Heart right ventricle (tissue), 16 donors: ENCODE measurements around the gene SCD5. TPM values are rescaled to one million over a fixed set of nuclear protein-coding genes. Genes with fewer than 3 reads are reported as not detected.

Experiments used
- ATAC-seq, 8 donors: fragments of 200-7000 bp; cut with Tn5 transposase; one replicate each; pipeline ENCODE4 v1.9.1; 2020; ENCODE audit warnings: mild to moderate bottlenecking in 8 of 8, moderate library complexity in 8 of 8, moderate number of reproducible peaks in 1 of 8
- DNase-seq, 2 donors: peaks; one replicate each; pipeline ENCODE4 v3.0.0-alpha.2; 2020
- H3K27ac ChIP-seq, 10 donors: fragments of 200-600 bp; sonication (generic) in 2 of 10; one replicate each; pipeline versions ENCODE4 v1.5.0 to v1.8.0; 2020 to 2022; ENCODE audit warnings: mild to moderate bottlenecking in 3 of 10
- H3K27me3 ChIP-seq, 7 donors: fragments of 200-600 bp; one replicate each; pipeline ENCODE4 v1.8.0; 2021 to 2022; ENCODE audit warnings: mild to moderate bottlenecking in 2 of 7
- H3K36me3 ChIP-seq, 9 donors: fragments of 200-600 bp; sonication (generic) in 1 of 9; one replicate each; pipeline versions ENCODE4 v1.5.0 to v1.8.0; 2020 to 2022; ENCODE audit warnings: mild to moderate bottlenecking in 2 of 9
- H3K4me1 ChIP-seq, 9 donors: fragments of 200-600 bp; sonication (generic) in 1 of 9; one replicate each; pipeline versions ENCODE4 v1.5.0 to v1.8.0; 2020 to 2022; ENCODE audit warnings: mild to moderate bottlenecking in 4 of 9
- H3K4me3 ChIP-seq, 10 donors: fragments of 200-600 bp; sonication (generic) in 2 of 10; one replicate each; pipeline versions ENCODE4 v1.5.0 to v1.8.0; 2020 to 2022; ENCODE audit warnings: mild to moderate bottlenecking in 7 of 10, moderate library complexity in 2 of 10
- H3K9me3 ChIP-seq, 11 donors: fragments of 200-600 bp in 10 of 11; sonication (generic) in 2 of 11; one replicate each; pipeline versions ENCODE4 v1.5.0 to v1.8.0; 2013 to 2022; ENCODE audit warnings: mild to moderate bottlenecking in 2 of 11, control low read depth in 1 of 11, moderate library complexity in 1 of 11
- WGBS, 2 donors: extraction: QIAGEN DNeasy Blood & Tissue Kit; methylation state at CpG; one replicate each; pipeline ENCODE4 v1.1.7; 2013; ENCODE audit warnings: inconsistent platforms in 1 of 2; 5-methylcytosine and 5-hydroxymethylcytosine counted together
- intact Hi-C, 10 donors: fragments of 100-400 bp; cut with DNase I; formaldehyde crosslinking; loops; one replicate each; pipeline versions ENCODE4 v1.11.1 to v1.14.2; 2022
- polyA plus RNA-seq, 2 donors: library from polyadenylated mRNA; stranded (reverse); fragments of 200-250 nt; gene quantifications; one replicate each; pipeline ENCODE4 v1.2.3, GENCODE V29; 2013
- total RNA-seq, 10 donors: library from RNA; stranded (reverse); fragmentation: NEBNext Ultra II Directional in 3 of 10; extraction: Animal tissue kit (Norgen Biotek cat#: 25700) in 3 of 10; gene quantifications; one replicate each; pipeline versions ENCODE4 v1.2.1 to v1.2.4, GENCODE V29; 2021 to 2023
- TF ChIP-seq, protein P1 (sequence below), 9 donors: fragments of 200-600 bp; sonication (generic) in 2 of 9; IDR thresholded peaks; one replicate each; pipeline versions ENCODE4 v1.5.0 to v1.8.0; 2021 to 2022; ENCODE audit warnings: antibody characterized with exemption in 9 of 9, mild to moderate bottlenecking in 5 of 9, moderate library complexity in 1 of 9
- donor health status: Arrhythmogenic right ventricular cardiomyopathy.
- donor health status: ischemic (EF 13 %, LVEDD 7.1; RV severe dilation, severe dysfunction).
- donor health status: healthy with polysubstance abuse.
- donor health status: DM: no; HTN: yes; CAD: no.
- donor health status: DM: no; HTN: no; CAD: no.
- donor health status: ischemic (EF 25% LVEDD 6.9; RV normal size, moderate dysfunction).
- donor health status: ischemic (EF 25% LVEDD 5.7; RV mildly dilated, moderate dysfunction).
- donor health status: healthy.
- donor health status: DM: yes; HTN: yes; CAD: no.
- donor health status: Ischemic cardiomyopathy.
- donor health status: ischemic (EF 35%, LVEDD 5.7; RV mildly dilated, moderate dysfunction).
- donor health status: nonischemic (EF 11% LVEDD 7.7; RV severe dilation, severe dysfunction).
- donor health status: DM: yes; HTN: yes; CAD: no.
- donor health status: PGD.
- donor health status: ischemic (EF 29% LVEDD 5.4; RV normal size, mild dysfunction).
- donor health status: nonischemic (EF 23%, LVEDD 6.1; RV moderate dilation, normal function).

Gene SCD5
- total and polyA plus RNA-seq, 12 donors, result 1.7 to 6.7 (median 3.1) TPM

DNA sequence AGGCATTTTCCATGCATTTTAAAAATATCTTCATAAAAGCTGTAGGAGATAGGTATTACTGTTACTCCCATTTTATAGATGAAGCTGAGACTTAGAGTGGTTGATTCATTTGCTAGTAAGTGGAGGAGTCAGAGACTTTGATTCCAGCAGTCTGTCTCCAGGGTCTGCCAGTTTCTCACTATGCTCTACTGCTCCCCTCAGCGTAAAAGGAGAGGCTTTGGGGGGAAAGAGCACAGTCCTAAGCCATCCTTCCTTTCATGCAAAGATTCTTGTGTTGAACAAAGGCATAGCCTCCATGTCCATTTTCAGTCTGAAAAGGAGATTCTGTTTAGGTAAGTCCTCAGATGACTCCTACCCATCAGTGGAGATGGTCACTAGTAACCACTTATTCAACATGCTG, 119.1 kb downstream of the SCD5 start:
- 76 to 92% methylated on average over 1 of the region's 1 CpG for WGBS, 2 donors
- Histone ChIP-seq H3K27ac (no peak overlapping the region), H3K4me3 (no peak overlapping the region), H3K9me3 (no peaks in the 10 kb centered on the region), H3K27me3 (no peaks in the 10 kb centered on the region), H3K36me3 (peaks cover 0 to 11% (median 0%) of the 10 kb centered on the region in 9 donors), H3K4me1 (no peaks in the 10 kb centered on the region)
- TF ChIP-seq, protein P1, sequence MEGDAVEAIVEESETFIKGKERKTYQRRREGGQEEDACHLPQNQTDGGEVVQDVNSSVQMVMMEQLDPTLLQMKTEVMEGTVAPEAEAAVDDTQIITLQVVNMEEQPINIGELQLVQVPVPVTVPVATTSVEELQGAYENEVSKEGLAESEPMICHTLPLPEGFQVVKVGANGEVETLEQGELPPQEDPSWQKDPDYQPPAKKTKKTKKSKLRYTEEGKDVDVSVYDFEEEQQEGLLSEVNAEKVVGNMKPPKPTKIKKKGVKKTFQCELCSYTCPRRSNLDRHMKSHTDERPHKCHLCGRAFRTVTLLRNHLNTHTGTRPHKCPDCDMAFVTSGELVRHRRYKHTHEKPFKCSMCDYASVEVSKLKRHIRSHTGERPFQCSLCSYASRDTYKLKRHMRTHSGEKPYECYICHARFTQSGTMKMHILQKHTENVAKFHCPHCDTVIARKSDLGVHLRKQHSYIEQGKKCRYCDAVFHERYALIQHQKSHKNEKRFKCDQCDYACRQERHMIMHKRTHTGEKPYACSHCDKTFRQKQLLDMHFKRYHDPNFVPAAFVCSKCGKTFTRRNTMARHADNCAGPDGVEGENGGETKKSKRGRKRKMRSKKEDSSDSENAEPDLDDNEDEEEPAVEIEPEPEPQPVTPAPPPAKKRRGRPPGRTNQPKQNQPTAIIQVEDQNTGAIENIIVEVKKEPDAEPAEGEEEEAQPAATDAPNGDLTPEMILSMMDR (IDR thresholded peaks at IDR 0.05), result no peak
- ATAC-seq (no peak), DNase-seq (no peak)
- intact Hi-C loops, result no loop called here

DNA sequence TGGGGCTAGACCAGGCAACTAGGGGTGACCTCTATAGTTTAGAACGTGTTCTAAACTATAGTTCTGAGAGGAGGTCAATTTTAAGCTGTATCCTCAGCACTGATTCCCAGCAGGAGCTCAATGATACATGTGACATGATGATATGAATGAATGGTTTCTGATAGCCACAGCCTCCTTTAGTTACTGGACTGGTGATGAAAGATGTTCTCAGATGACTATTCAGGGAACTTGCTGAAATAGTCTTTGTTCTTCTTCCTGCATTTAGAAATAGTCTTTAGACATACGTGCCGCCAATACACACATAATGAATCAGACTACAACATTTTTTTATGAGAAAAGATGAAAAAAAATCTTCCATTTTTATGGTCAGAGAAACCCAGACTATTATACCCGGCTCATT, 120.5 kb downstream of the SCD5 start:
- ATAC-seq (no peak), DNase-seq (no peak)
- intact Hi-C loops, result no loop called here
- no peaks in the 10 kb centered on the region for H3K4me1 ChIP-seq
- 51 to 53% methylated on average over 4 of the region's 4 CpGs for WGBS, 2 donors
- H3K4me3 ChIP-seq, result no peak overlapping the region
- TF ChIP-seq, protein P1 (IDR thresholded peaks at IDR 0.05), result no peak
- H3K9me3 ChIP-seq, result no peaks in the 10 kb centered on the region
- peaks cover 0 to 11% (median 0%) of the 10 kb centered on the region in 9 donors for H3K36me3 ChIP-seq
- H3K27ac ChIP-seq, result no peak overlapping the region
- no peaks in the 10 kb centered on the region for H3K27me3 ChIP-seq

DNA sequence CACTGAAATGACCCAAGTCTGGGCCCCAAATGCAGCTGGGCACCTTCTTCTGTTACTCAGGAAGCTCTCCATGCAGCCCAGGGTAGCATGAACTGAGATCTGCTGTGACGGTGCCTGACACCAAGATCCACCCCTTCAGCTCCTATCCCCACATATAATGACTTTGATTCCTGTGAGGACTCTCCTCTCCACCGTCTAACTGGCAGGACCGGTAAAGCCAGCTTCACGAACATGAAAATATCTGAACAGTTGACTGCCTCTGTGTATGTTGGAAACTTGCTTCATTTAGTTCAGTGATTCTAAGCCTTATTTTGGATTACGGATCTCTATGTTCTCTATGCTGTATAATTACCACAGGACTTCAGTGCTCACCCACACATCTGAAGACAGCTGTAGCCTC, 121.3 kb downstream of the SCD5 start:
- H3K4me1 ChIP-seq, result no peaks in the 10 kb centered on the region
- intact Hi-C loops, result no loop called here
- ATAC-seq, result no peak
- H3K4me3 ChIP-seq, result no peak overlapping the region
- WGBS, 2 donors, result 87 to 94% methylated on average over 5 of the region's 5 CpGs
- no peaks in the 10 kb centered on the region for H3K9me3 ChIP-seq
- H3K36me3 ChIP-seq, result peaks cover 0 to 11% (median 0%) of the 10 kb centered on the region in 9 donors
- TF ChIP-seq, protein P1 (IDR thresholded peaks at IDR 0.05), result no peak
- no peaks in the 10 kb centered on the region for H3K27me3 ChIP-seq
- DNase-seq, result no peak
- H3K27ac ChIP-seq, result no peak overlapping the region

DNA sequence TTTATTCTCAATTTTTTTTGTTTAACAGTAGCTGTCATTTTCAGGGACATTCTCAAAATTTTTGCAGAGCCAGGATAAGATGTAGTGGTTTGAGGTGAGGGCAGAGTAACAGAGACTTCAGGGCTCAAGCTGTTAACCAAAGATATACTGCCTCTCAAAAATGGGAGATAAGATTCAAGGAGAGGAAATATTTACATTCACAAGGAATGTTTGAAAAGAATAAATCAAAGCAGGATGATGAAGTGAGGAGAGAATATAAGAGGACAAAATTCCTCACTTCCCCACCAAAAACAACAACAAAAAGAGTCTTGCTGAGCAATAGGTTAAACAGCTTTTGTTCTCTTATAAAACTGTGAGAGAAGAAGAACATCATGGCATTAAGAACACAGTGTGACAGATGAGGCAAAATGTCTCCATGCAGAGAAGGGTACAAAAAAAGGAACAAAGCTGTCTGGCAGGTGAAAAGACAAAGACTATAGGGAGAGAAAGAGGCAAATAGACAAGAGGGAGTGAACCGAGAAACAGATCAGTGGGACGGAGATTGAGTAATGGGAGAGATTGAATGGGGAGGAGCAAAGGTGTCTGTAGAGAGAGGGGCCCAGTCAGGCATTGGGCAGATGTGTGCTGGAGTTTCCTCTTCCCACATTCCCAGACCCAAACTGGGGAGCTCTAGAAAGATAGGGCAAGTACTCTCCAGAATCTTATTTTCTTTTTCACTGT, 130.7 kb downstream of the SCD5 start:
- Histone ChIP-seq H3K4me3 (no peak overlapping the region), H3K9me3 (peaks cover 0 to 16% (median 5%) of the 10 kb centered on the region in 11 donors), H3K4me1 (no peaks in the 10 kb centered on the region), H3K27ac (no peak overlapping the region), H3K27me3 (no peaks in the 10 kb centered on the region), H3K36me3 (no peaks in the 10 kb centered on the region)
- ATAC-seq (no peak), DNase-seq (no peak)
- TF ChIP-seq, protein P1 (IDR thresholded peaks at IDR 0.05), result no peak
- 67 to 80% methylated on average over 2 of the region's 2 CpGs for WGBS, 2 donors
- intact Hi-C loops, result no loop called here
